ENCODE data around the gene NHSL2. TPM values are rescaled to one million over a fixed set of nuclear protein-coding genes. Genes with fewer than 3 reads are reported as not detected.

Gene NHSL2
- total RNA-seq, 1 experiment from 2014 or later: 0.36 TPM

DNA sequence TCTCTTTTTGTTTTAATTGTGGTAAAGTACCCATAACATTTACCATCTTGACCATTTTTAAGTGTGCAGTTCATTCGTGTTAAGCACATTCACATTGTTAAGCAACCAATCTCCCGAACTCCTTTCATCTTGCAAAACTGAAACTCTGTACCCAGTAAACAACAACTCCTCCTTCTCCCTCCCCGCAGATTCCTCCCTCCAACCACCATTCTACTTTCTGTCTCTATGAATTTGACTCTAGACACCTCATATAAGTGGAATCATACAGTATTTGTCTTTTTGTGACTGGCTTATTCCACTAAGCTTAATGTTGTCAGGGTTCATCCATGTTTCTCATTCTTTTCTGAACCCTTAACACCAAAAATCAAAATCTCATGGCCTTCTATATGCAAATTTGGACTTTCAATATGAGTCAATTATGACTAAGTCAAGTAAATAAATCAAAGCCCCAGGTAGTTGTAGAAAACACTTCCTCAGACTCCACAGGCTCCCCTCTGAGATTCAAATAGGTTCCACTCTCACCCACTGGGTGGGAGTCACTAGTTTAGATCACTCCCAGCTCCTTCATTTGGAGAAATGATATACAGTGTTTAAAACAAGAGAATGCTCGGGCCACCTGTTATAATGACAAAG, 230.8 kb downstream of the NHSL2 start:
- TF ChIP-seq POLR2AphosphoS5 (IDR thresholded peaks at IDR 0.05; ENCODE audit: low read depth, low read length) (no peak), TCF7L2 (IDR thresholded peaks at IDR 0.05; ENCODE audit: low read depth, low read length) (no peak), SIN3A (IDR thresholded peaks at IDR 0.05; ENCODE audit: borderline replicate concordance, insufficient read depth, low read depth, low read length) (no peak)
- TF ChIP-seq, protein P1, sequence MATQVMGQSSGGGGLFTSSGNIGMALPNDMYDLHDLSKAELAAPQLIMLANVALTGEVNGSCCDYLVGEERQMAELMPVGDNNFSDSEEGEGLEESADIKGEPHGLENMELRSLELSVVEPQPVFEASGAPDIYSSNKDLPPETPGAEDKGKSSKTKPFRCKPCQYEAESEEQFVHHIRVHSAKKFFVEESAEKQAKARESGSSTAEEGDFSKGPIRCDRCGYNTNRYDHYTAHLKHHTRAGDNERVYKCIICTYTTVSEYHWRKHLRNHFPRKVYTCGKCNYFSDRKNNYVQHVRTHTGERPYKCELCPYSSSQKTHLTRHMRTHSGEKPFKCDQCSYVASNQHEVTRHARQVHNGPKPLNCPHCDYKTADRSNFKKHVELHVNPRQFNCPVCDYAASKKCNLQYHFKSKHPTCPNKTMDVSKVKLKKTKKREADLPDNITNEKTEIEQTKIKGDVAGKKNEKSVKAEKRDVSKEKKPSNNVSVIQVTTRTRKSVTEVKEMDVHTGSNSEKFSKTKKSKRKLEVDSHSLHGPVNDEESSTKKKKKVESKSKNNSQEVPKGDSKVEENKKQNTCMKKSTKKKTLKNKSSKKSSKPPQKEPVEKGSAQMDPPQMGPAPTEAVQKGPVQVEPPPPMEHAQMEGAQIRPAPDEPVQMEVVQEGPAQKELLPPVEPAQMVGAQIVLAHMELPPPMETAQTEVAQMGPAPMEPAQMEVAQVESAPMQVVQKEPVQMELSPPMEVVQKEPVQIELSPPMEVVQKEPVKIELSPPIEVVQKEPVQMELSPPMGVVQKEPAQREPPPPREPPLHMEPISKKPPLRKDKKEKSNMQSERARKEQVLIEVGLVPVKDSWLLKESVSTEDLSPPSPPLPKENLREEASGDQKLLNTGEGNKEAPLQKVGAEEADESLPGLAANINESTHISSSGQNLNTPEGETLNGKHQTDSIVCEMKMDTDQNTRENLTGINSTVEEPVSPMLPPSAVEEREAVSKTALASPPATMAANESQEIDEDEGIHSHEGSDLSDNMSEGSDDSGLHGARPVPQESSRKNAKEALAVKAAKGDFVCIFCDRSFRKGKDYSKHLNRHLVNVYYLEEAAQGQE (IDR thresholded peaks at IDR 0.05; ENCODE audit: insufficient read depth in 1 of 2, low read depth in 2 of 2, low read length in 1 of 2): no peak
- TF ChIP-seq, protein P2, sequence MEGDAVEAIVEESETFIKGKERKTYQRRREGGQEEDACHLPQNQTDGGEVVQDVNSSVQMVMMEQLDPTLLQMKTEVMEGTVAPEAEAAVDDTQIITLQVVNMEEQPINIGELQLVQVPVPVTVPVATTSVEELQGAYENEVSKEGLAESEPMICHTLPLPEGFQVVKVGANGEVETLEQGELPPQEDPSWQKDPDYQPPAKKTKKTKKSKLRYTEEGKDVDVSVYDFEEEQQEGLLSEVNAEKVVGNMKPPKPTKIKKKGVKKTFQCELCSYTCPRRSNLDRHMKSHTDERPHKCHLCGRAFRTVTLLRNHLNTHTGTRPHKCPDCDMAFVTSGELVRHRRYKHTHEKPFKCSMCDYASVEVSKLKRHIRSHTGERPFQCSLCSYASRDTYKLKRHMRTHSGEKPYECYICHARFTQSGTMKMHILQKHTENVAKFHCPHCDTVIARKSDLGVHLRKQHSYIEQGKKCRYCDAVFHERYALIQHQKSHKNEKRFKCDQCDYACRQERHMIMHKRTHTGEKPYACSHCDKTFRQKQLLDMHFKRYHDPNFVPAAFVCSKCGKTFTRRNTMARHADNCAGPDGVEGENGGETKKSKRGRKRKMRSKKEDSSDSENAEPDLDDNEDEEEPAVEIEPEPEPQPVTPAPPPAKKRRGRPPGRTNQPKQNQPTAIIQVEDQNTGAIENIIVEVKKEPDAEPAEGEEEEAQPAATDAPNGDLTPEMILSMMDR (IDR thresholded peaks at IDR 0.05): no peak
- Histone ChIP-seq H3K4me3 (ENCODE audit: low read depth in 2 of 2, low read length in 2 of 2) (no peak overlapping the region), H3K36me3 (ENCODE audit: control insufficient read depth, insufficient read depth, low read length) (no peaks in the 10 kb centered on the region), H3K27ac (ENCODE audit: low read length) (no peak overlapping the region), H3K27me3 (ENCODE audit: control insufficient read depth, insufficient read depth, low read length) (no peaks in the 10 kb centered on the region), H3K4me1 (ENCODE audit: control insufficient read depth, insufficient read depth, low read length) (no peaks in the 10 kb centered on the region), H3K9me3 (ENCODE audit: control insufficient read depth, insufficient read depth, low read depth, low read length) (no peaks in the 10 kb centered on the region)
- no TSS peak for BruUV-seq (replicated peaks)
- in situ Hi-C loops (cut with HindIII; ENCODE audit: low pct_unique_long_range_greater_than_20kb, low sequenced_read_pairs) (no loop called here), intact Hi-C loops (cut with micrococcal nuclease; ENCODE audit: unreplicated experiment) (no loop called here)
- POLR2A ChIA-PET: no interaction called here
- ATAC-seq (no peak), DNase-seq (ENCODE audit: low read depth, low spot score) (no peak)
- CTCF ChIA-PET: no interaction called here

- intact Hi-C loops (cut with micrococcal nuclease; ENCODE audit: unreplicated experiment): no loop called here
- Histone ChIP-seq H3K9me3 (ENCODE audit: control insufficient read depth, insufficient read depth, low read depth, low read length) (no peaks in the 10 kb centered on the region), H3K4me3 (ENCODE audit: low read depth in 2 of 2, low read length in 2 of 2) (no peak overlapping the region), H3K27ac (ENCODE audit: low read length) (no peak overlapping the region), H3K36me3 (ENCODE audit: control insufficient read depth, insufficient read depth, low read length) (no peaks in the 10 kb centered on the region), H3K27me3 (ENCODE audit: control insufficient read depth, insufficient read depth, low read length) (no peaks in the 10 kb centered on the region), H3K4me1 (ENCODE audit: control insufficient read depth, insufficient read depth, low read length) (no peaks in the 10 kb centered on the region)
- DNase-seq (ENCODE audit: low read depth, low spot score) (no peak), ATAC-seq (no peak)
- ChIA-PET CTCF (no interaction called here), POLR2A (no interaction called here)
- BruUV-seq (replicated peaks): no TSS peak
- in situ Hi-C loops (cut with HindIII; ENCODE audit: low pct_unique_long_range_greater_than_20kb, low sequenced_read_pairs): no loop called here
- TF ChIP-seq, protein P1 (IDR thresholded peaks at IDR 0.05; ENCODE audit: insufficient read depth in 1 of 2, low read depth in 2 of 2, low read length in 1 of 2): no peak
- TF ChIP-seq, protein P2 (IDR thresholded peaks at IDR 0.05): no peak
- no peak for TF ChIP-seq TCF7L2 (IDR thresholded peaks at IDR 0.05; ENCODE audit: low read depth, low read length)
- no peak for TF ChIP-seq SIN3A (IDR thresholded peaks at IDR 0.05; ENCODE audit: borderline replicate concordance, insufficient read depth, low read depth, low read length)
- no peak for TF ChIP-seq POLR2AphosphoS5 (IDR thresholded peaks at IDR 0.05; ENCODE audit: low read depth, low read length)
Observed at GRCh38 chrX:72142094-72142793, 231.6 kb downstream of the NHSL2 start.

Data from Panc1 (cell line).